SK-N-SH treated with all-trans-retinoic acid at 6 μM for 48 hours (cell line): Measurements from ENCODE around the gene STUM.

ENCODE experiments used
- ARNTL ChIP-seq: fragments of 450-650 bp; formaldehyde crosslinking; IDR thresholded peaks from 2 replicates; pipeline ENCODE4 v1.5.0; 2020; ENCODE audit warnings: low read depth, mild to moderate bottlenecking, moderate library complexity, borderline replicate concordance
- GLIS3 ChIP-seq: fragments of 250-450 bp; sonication (Bioruptor Pico); IDR thresholded peaks from 2 replicates; pipeline ENCODE4 v1.5.0; 2020; ENCODE audit warnings: mild to moderate bottlenecking, moderate library complexity
- TCF4 ChIP-seq: fragments of 250-450 bp; sonication (Bioruptor Pico); IDR thresholded peaks from 2 replicates; pipeline ENCODE4 v1.8.0; 2021; ENCODE audit warnings: mild to moderate bottlenecking, moderate library complexity, borderline replicate concordance
- ZFP3 ChIP-seq: fragments of 250-450 bp; sonication (Bioruptor Pico); IDR thresholded peaks from 2 replicates; pipeline ENCODE4 v1.5.0; 2020; ENCODE audit warnings: mild to moderate bottlenecking, moderate library complexity
- TF ChIP-seq, protein P1 (sequence below): fragments of 250-450 bp; sonication (Bioruptor Pico); IDR thresholded peaks from 2 replicates; pipeline ENCODE4 v1.8.0; 2020; ENCODE audit warnings: mild to moderate bottlenecking, moderate library complexity, borderline replicate concordance
- TF ChIP-seq, protein P2 (sequence below): fragments of 250-450 bp; sonication (Bioruptor Pico); IDR thresholded peaks from 2 replicates; pipeline ENCODE4 v1.5.1; 2021; ENCODE audit warnings: mild to moderate bottlenecking, moderate library complexity

DNA sequence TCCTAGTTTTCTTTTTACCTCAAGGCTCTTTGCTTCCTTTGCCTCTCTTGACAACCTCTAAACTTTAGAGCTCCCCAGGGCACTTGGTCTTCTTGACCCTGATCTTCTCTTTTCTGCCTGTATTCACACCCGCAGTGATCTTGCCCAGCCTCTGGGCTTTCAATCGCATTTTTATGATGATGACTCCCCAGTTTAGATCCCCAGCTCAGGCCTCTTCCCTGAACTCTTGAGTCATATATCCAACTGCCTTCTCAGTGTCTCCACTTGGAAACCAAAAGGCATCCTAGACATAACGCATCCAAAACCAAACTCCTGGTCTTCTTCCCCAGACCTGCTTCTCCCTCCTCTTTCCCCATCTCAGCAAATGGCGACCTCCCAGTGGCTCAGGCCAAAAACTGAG, 6.5 kb downstream of the STUM start:
- TF ChIP-seq ARNTL (CRISPR knock-in tag) = no peak
- no peak for TF ChIP-seq TCF4 (CRISPR knock-in tag)
- no peak for TF ChIP-seq ZFP3 (CRISPR knock-in tag)
- TF ChIP-seq, protein P1, sequence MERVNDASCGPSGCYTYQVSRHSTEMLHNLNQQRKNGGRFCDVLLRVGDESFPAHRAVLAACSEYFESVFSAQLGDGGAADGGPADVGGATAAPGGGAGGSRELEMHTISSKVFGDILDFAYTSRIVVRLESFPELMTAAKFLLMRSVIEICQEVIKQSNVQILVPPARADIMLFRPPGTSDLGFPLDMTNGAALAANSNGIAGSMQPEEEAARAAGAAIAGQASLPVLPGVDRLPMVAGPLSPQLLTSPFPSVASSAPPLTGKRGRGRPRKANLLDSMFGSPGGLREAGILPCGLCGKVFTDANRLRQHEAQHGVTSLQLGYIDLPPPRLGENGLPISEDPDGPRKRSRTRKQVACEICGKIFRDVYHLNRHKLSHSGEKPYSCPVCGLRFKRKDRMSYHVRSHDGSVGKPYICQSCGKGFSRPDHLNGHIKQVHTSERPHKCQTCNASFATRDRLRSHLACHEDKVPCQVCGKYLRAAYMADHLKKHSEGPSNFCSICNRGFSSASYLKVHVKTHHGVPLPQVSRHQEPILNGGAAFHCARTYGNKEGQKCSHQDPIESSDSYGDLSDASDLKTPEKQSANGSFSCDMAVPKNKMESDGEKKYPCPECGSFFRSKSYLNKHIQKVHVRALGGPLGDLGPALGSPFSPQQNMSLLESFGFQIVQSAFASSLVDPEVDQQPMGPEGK (CRISPR knock-in tag) = no peak
- TF ChIP-seq, protein P2, sequence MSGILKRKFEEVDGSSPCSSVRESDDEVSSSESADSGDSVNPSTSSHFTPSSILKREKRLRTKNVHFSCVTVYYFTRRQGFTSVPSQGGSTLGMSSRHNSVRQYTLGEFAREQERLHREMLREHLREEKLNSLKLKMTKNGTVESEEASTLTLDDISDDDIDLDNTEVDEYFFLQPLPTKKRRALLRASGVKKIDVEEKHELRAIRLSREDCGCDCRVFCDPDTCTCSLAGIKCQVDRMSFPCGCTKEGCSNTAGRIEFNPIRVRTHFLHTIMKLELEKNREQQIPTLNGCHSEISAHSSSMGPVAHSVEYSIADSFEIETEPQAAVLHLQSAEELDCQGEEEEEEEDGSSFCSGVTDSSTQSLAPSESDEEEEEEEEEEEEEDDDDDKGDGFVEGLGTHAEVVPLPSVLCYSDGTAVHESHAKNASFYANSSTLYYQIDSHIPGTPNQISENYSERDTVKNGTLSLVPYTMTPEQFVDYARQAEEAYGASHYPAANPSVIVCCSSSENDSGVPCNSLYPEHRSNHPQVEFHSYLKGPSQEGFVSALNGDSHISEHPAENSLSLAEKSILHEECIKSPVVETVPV (CRISPR knock-in tag) = no peak
- TF ChIP-seq GLIS3 (CRISPR knock-in tag) = no peak
